Measurements from ENCODE around the gene FHDC1.
"Not testable (repeated sequence)": the region's sequence is repeated elsewhere in the genome, so short reads cannot be mapped to it uniquely, and the experiment has no call there.

FHDC1 gene, protein sequence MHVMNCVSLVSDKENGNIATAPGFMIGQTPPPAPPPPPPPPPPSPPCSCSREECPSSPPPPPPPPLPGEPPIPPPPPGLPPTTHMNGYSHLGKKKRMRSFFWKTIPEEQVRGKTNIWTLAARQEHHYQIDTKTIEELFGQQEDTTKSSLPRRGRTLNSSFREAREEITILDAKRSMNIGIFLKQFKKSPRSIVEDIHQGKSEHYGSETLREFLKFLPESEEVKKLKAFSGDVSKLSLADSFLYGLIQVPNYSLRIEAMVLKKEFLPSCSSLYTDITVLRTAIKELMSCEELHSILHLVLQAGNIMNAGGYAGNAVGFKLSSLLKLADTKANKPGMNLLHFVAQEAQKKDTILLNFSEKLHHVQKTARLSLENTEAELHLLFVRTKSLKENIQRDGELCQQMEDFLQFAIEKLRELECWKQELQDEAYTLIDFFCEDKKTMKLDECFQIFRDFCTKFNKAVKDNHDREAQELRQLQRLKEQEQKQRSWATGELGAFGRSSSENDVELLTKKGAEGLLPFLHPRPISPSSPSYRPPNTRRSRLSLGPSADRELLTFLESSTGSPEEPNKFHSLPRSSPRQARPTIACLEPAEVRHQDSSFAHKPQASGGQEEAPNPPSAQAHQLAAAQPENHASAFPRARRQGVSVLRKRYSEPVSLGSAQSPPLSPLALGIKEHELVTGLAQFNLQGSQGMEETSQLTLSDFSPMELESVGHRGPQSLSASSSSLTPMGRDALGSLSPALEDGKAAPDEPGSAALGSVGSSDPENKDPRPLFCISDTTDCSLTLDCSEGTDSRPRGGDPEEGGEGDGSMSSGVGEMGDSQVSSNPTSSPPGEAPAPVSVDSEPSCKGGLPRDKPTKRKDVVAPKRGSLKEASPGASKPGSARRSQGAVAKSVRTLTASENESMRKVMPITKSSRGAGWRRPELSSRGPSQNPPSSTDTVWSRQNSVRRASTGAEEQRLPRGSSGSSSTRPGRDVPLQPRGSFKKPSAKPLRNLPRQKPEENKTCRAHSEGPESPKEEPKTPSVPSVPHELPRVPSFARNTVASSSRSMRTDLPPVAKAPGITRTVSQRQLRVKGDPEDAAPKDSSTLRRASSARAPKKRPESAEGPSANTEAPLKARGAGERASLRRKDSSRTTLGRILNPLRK

GRCh38 chr4:152935631-152936445 lies at the start of gene FHDC1:
FHDC1 (plus strand) TSS chr4:152936323; CDS start chr4:152943058, 6,735 bp downstream.
- no peak for DNase-seq

DNA sequence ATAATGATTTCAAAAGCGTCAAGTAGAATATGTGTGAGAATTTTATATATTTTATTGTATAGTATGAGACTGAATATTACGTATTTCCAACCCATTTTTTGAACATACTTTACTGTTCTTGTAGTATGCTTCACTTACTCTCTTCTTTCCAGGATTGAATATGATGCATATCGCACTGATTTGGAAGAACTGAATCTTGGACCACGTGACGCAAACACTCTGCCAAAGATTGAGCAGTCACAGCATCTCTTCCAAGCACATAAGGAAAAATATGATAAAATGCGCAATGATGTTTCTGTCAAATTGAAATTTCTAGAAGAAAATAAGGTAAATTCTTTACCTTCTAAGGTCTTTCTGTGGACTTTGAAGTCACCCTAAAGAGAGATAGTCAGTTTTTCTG lies 48.1 kb upstream of the FHDC1 start:
- no peak for DNase-seq

DNA sequence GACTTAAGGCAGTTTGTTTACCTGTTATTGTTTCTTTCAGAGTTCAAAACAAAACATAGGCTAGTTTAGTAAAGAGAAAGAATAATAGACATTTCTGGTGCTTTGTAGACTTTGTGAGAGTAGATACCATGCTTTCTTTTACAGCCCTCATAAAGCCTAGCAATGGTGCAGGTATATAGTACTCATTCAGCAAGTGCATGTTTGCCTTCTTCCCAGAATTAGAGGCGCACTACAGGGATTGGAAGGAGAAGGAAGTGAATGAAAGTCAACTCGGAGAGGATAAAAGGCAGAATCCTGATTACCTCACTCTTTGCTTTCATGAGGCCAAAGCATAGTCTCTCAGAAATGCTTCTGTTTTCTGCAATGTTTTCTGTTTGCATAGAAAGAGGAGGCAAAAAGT lies 43.1 kb upstream of the FHDC1 start:
- no peak for DNase-seq

DNA sequence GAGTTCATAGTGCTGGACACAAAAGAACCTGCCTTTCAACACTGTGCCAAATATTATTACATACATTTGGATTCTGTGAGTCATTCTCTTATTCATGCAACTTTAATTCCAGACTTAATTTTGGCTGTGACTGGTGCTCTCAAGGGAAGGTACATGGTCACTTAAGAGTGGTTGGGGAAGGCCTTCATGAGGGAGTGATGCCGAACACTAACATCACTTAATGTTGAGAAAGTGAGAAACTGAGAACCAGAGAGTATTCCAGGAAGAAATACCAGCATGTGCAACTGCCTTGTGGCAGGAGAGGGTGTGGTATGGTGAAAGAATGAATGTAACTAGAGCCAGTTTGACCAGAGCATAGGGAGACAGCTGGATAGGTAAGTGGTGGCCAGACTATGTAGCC lies 41.5 kb upstream of the FHDC1 start:
- no peak for DNase-seq

GRCh38 chr4:152896811-152897210 lies 39.3 kb upstream of the FHDC1 start:
- no peak for DNase-seq

DNA sequence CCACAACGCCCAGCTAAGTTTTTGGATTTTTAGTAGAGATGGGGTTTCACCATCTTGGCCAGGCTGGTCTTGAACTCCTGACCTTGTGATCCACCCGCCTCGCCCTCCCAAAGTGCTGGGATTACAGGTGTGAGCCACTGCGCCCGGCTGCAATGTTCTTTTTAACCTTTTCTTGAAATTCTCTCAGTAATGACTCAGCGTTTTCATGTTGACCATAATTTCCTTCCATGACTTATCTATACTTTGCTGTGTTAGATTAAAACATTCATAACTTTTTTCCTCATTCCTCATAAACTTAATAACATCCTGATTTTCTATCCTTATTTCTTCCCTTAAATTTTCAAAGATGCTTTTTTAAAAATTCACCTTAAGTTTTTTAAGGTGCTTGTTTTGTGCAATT lies 38.0 kb upstream of the FHDC1 start:
- DNase-seq, result not testable (repeated sequence)

- DNase-seq, result no peak
Measured at GRCh38 chr4:152898606-152899005, 37.5 kb upstream of the FHDC1 start.

DNA sequence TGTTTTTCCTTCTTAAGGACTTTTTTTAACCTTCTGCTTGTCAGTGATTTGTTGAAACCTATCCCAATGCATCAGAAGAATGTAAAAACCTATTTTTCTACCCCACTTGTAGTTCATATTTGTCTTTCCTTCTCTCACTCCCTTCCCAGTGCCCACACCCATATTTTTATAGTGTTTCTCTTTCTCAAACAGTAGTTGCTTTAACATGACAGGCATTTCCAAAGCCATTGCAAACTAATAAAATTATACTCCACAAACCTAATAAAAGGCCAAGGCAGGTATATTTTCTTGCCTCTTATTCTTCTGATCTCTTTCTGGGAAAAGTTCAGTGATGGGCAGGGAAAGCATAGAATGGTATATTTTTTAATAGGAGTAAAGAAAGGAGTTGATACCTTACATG lies 35.7 kb upstream of the FHDC1 start:
- no peak for DNase-seq

DNA sequence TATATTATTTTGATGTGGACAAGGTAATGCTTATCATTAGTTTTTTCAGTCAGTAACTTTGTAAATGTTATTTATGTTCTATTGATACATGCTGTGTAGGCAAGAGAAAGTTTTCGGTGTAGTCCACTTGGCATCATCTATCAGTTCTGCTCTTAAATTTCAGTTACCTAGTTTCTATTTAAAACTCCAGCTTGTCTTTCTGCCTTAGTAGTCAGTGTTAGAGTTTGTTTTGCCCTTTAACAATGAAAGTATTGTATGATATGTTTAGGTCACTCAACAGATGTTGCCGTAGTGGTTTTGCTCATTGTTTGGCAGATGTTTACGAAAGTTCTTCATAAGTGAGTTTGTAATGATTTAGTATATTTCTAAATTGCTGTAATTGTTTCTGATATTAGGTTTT lies 34.9 kb upstream of the FHDC1 start:
- no peak for DNase-seq

DNA sequence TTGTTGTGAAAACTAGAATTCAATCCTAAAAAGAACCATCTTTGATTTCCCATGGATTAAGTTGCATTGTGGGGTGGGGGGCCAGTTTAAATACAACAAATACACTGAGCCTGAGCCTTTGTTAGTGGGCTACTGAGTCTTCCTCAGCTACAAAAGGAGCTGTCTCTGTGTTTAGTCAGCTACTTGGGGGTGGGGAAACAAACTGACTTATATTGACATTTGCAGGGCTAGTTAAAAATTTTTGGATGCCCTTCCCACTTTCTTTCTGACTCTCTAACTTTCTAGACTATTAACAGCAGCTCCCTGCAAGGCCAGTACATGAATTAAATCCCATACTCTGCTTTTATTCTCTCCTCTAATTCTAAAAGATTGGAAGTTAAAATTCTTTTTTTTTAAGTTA lies 32.5 kb upstream of the FHDC1 start:
- DNase-seq, result no peak

DNA sequence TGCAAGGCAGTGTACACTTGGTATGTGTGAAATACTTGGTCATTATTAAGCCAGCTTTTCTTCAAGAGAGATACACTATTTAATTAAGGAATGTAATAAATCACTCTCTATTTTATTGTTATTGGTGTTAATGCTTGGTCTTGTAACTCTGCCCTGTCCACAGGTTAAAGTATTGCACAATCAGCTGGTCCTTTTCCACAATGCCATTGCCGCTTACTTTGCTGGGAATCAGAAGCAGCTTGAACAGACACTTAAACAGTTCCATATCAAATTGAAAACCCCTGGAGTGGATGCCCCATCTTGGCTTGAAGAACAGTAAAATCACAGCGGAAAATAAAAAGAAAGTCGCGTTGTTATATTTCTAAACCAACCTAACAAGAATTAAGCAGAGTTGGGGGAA lies 26.2 kb upstream of the FHDC1 start:
- no peak for DNase-seq

DNA sequence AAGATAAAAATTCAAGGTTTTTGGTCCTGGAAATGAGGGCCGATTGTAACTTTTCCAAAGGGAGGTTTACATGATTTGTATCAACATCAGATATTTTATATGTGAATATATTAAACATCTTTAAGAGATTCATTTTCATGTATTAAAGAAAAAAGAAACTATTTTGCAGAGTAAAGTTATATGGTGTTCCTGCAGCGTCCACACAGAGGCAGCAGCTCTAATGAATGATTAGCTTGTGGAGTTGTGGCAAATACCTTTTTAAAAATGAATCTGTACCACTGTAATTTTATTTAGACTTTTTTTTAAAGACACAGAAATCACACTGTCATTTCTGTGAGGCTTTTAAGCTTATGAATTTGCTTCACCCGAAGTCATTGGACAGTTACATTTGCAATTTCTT lies 25.6 kb upstream of the FHDC1 start:
- no peak for DNase-seq

GRCh38 chr4:152917543-152918395 lies 18.4 kb upstream of the FHDC1 start:
- DNase-seq, result no peak

- no peak for DNase-seq
Measured at GRCh38 chr4:152919826-152920225, 16.3 kb upstream of the FHDC1 start.

DNA sequence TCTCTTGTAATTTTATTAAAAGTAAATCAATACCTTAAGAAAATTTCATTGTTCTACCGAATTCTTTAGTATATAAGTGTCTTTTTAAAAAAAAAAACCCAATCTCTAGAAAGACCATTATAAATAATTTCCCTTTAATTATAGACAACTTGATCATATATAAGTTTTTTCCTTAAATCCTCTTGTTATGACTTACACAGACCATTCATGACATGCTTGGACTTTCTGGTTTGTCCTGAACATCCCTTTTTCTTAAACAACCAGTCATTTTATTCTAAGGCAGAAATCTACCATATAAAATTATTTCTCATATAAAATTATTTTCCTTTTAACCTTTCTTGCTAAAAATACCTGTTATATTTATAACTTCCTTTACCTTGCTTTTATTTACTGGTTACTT lies 15.4 kb upstream of the FHDC1 start:
- no peak for DNase-seq

DNA sequence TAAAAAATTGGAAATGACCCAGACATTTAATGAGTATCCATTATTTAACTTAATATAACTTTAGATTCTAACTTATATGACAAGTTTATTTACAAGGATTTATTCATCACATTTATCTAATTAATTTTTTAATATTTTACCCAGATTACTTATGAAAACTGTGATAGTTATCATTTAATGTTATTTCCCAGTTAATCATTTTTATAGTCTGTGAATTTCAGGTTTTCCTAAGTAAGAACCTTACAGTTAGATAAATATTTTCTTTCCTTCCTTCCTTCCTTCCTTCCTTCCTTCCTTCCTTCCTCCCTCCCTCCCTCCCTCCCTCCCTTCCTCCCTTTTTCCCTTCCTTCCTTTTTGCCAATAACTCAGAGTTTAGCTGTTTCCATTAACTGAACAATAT lies 14.8 kb upstream of the FHDC1 start:
- DNase-seq, result no peak

GRCh38 chr4:152925851-152926250 lies 10.3 kb upstream of the FHDC1 start:
- no peak for DNase-seq

GRCh38 chr4:152926959-152927358 lies 9.2 kb upstream of the FHDC1 start:
- no peak for DNase-seq

DNA sequence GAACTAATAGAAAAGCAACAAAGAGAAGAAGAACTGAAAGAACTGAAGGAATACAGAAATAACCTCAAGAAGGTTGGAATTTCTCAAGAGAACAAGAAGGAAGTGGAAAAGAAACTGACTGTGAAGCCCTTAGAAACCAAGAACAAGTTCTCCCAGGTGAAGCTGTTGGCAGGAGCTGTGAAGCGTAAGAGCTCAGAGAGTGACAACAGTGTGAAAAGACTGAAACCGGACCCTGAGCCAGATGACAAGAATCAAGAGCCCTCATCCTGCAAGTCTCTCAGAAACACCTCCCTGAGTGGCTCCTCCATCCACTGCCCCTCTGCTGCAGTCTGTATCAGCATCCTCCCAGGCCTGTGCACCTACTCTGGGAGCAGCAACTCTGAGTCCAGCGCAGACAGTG lies 8.4 kb upstream of the FHDC1 start:
- DNase-seq, result no peak

GRCh38 chr4:152928286-152928685 lies 7.8 kb upstream of the FHDC1 start:
- no peak for DNase-seq

GRCh38 chr4:152929888-152930287 lies 6.2 kb upstream of the FHDC1 start:
- no peak for DNase-seq

DNA sequence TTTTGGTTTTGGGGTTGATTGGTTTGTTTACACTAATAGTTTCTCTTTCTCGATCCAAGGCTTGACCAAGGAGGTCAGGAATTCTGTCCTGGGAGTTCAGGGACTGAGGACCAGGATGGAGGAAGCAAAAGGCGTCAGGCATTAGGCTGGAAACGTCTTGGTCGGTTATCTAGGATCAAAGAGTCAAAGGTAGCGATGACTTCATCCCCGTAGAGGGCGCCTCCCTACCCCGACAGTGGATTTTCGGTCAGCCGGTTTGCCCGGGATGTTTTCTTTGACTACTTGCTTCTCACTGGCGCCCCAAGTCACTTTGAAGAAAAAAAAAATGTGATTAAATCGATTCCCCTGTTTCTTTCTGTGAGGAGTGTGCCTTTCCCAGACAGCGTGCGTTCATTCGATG lies 980 bp upstream of the FHDC1 start:
- no peak for DNase-seq

All from activated T-cell treated with anti-CD3 and anti-CD28 coated beads, Interleukin-2, amount 50 U/mL, for 1 hour (primary cell).